ENCODE data around the gene AJAP1. TPM values are rescaled to one million over a fixed set of nuclear protein-coding genes. Genes with fewer than 3 reads are reported as not detected.

Gene AJAP1
- total RNA-seq, 1 experiment from 2014 or later = not detected

DNA sequence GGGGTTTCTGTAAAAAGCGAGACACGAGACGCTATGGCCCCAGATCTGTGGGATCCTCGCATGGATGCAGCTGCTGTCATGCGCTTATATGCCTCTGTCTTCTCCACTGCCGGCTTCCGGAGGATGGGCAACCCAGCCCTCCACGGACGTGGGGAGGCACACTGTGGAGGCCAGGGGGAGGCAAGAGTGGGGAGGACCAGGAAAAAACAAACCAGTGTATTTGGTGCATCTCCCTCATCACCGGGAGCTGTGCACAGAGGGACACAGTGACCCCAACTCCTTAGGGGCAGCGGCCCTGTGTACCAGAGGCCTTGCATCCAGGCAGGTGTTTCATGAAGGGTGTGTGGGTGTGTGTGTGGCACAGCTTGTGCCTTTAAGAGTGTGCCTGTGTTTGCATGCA is 95.0 kb downstream of the AJAP1 start:
- no TSS peak for BruUV-seq (replicated peaks)
- Histone ChIP-seq H3K9me3 (ENCODE audit: insufficient read depth, low read depth) (no peaks in the 10 kb centered on the region), H3K9me2 (ENCODE audit: insufficient read depth) (no peaks in the 10 kb centered on the region), H3K4me1 (replicated peaks; ENCODE audit: insufficient read depth) (no peaks in the 10 kb centered on the region), H3K27ac (no peak overlapping the region), H3K27me3 (ENCODE audit: insufficient read depth, low read depth) (peaks cover 18% of the 10 kb centered on the region), H3K4me2 (no peak overlapping the region), H3K79me2 (ENCODE audit: low read depth) (no peaks in the 10 kb centered on the region), H3K36me3 (ENCODE audit: low read depth) (no peaks in the 10 kb centered on the region), H4K20me1 (ENCODE audit: insufficient read depth) (no peaks in the 10 kb centered on the region), H2AFZ (no peak overlapping the region), H3K4me3 (no peak overlapping the region), H3F3A (ENCODE audit: insufficient read depth, low read depth) (no peaks in the 10 kb centered on the region)
- no peak for DNase-seq
- TF ChIP-seq, protein P1, sequence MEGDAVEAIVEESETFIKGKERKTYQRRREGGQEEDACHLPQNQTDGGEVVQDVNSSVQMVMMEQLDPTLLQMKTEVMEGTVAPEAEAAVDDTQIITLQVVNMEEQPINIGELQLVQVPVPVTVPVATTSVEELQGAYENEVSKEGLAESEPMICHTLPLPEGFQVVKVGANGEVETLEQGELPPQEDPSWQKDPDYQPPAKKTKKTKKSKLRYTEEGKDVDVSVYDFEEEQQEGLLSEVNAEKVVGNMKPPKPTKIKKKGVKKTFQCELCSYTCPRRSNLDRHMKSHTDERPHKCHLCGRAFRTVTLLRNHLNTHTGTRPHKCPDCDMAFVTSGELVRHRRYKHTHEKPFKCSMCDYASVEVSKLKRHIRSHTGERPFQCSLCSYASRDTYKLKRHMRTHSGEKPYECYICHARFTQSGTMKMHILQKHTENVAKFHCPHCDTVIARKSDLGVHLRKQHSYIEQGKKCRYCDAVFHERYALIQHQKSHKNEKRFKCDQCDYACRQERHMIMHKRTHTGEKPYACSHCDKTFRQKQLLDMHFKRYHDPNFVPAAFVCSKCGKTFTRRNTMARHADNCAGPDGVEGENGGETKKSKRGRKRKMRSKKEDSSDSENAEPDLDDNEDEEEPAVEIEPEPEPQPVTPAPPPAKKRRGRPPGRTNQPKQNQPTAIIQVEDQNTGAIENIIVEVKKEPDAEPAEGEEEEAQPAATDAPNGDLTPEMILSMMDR (conservative IDR thresholded peaks at IDR 0.05) = no peak
- TF ChIP-seq EZH2 (IDR thresholded peaks at IDR 0.05; ENCODE audit: low read depth) = no peak
- POLR2A ChIA-PET (ENCODE audit: unreplicated experiment) = no interaction called here
- intact Hi-C loops (cut with micrococcal nuclease; ENCODE audit: unreplicated experiment) = no loop called here
- CTCF ChIA-PET = no interaction called here

DNA sequence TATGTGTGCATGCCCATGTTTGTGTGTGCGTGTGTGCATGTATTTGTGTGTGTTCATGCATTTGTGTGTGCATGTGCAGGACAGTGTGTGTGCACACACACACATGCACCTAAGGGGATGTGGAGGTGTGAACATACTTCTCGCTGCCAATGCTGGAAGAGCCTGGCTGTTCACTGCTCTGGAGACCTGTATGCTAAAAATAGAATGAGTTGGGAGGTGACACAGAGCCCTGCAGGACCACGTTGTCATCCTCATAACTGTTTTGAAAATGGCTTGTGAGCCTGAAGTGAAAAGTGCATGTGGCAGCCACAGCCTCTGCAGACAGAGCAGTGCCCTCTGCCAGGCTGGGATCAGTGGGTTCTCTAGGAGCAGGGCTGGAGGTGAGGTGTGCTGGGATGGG is 95.8 kb downstream of the AJAP1 start:
- no peaks in the 10 kb centered on the region for H3K36me3 ChIP-seq (ENCODE audit: low read depth)
- H3K79me2 ChIP-seq (ENCODE audit: low read depth) = no peaks in the 10 kb centered on the region
- H3K4me1 ChIP-seq (replicated peaks; ENCODE audit: insufficient read depth) = no peaks in the 10 kb centered on the region
- no peak for TF ChIP-seq EZH2 (IDR thresholded peaks at IDR 0.05; ENCODE audit: low read depth)
- TF ChIP-seq, protein P1 (conservative IDR thresholded peaks at IDR 0.05) = no peak
- CTCF ChIA-PET = no interaction called here
- no peaks in the 10 kb centered on the region for H3K9me3 ChIP-seq (ENCODE audit: insufficient read depth, low read depth)
- no peaks in the 10 kb centered on the region for H3K9me2 ChIP-seq (ENCODE audit: insufficient read depth)
- intact Hi-C loops (cut with micrococcal nuclease; ENCODE audit: unreplicated experiment) = no loop called here
- BruUV-seq (replicated peaks) = no TSS peak
- H3K4me3 ChIP-seq = no peak overlapping the region
- H3F3A ChIP-seq (ENCODE audit: insufficient read depth, low read depth) = no peaks in the 10 kb centered on the region
- DNase-seq = no peak
- H3K27ac ChIP-seq = no peak overlapping the region
- no peak overlapping the region for H2AFZ ChIP-seq
- POLR2A ChIA-PET (ENCODE audit: unreplicated experiment) = no interaction called here
- no peak overlapping the region for H3K4me2 ChIP-seq
- no peaks in the 10 kb centered on the region for H4K20me1 ChIP-seq (ENCODE audit: insufficient read depth)
- peaks cover 18% of the 10 kb centered on the region for H3K27me3 ChIP-seq (ENCODE audit: insufficient read depth, low read depth)

DNA sequence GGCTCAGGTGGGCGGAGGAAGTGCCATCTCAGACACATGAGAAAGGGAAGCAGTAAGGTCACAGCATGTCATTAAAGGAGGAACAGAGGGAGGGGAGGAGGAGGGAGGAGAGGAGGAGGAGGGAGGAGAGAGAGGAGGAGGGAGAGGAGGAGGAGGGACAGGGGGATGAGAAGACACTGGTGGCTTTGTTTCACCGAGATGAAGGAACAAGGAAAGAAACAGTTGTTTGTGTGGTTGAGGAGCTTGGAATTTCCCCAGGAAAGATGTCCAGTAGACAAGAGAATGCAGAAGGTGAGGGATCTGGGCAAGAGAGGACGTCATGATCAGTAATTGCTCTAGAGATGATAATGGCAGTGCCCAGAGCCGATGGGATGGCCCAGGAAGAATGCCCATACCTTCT is 97.7 kb downstream of the AJAP1 start:
- H2AFZ ChIP-seq = no peak overlapping the region
- H3K27me3 ChIP-seq (ENCODE audit: insufficient read depth, low read depth) = peaks cover 15% of the 10 kb centered on the region
- ChIA-PET CTCF (no interaction called here), POLR2A (ENCODE audit: unreplicated experiment) (no interaction called here)
- no peak for TF ChIP-seq EZH2 (IDR thresholded peaks at IDR 0.05; ENCODE audit: low read depth)
- TF ChIP-seq, protein P1 (conservative IDR thresholded peaks at IDR 0.05) = no peak
- no peaks in the 10 kb centered on the region for H3K36me3 ChIP-seq (ENCODE audit: low read depth)
- no peak overlapping the region for H3K4me2 ChIP-seq
- no peak overlapping the region for H3K4me3 ChIP-seq
- H3F3A ChIP-seq (ENCODE audit: insufficient read depth, low read depth) = no peaks in the 10 kb centered on the region
- H3K9me2 ChIP-seq (ENCODE audit: insufficient read depth) = no peaks in the 10 kb centered on the region
- no peak for DNase-seq
- no peaks in the 10 kb centered on the region for H3K79me2 ChIP-seq (ENCODE audit: low read depth)
- no peak overlapping the region for H3K27ac ChIP-seq
- H3K4me1 ChIP-seq (replicated peaks; ENCODE audit: insufficient read depth) = no peaks in the 10 kb centered on the region
- BruUV-seq (replicated peaks) = no TSS peak
- no peaks in the 10 kb centered on the region for H4K20me1 ChIP-seq (ENCODE audit: insufficient read depth)
- intact Hi-C loops (cut with micrococcal nuclease; ENCODE audit: unreplicated experiment) = no loop called here
- no peaks in the 10 kb centered on the region for H3K9me3 ChIP-seq (ENCODE audit: insufficient read depth, low read depth)
